K562 (cell line): ENCODE results near the gene LRRC14B. TPM values are rescaled to one million over a fixed set of nuclear protein-coding genes. Genes with fewer than 3 reads are reported as not detected.

Experiments
- ARID2 ChIP-seq: fragments of 450-650 bp; IDR thresholded peaks from 2 replicates; pipeline ENCODE4 v1.6.1; 2017; ENCODE audit warnings: antibody characterized with exemption, mild to moderate bottlenecking
- CTCFL ChIP-seq: IDR thresholded peaks from 2 replicates; pipeline ENCODE4 v1.6.1; 2011; ENCODE audit warnings: borderline replicate concordance, low read depth, mild to moderate bottlenecking, moderate library complexity, low read length; ENCODE audit not compliant: insufficient read depth, poor library complexity, severe bottlenecking
- E2F6 ChIP-seq, 2 experiments: IDR thresholded peaks; 2 replicates each; pipeline ENCODE4 v1.6.1; 2011; ENCODE audit warnings: borderline replicate concordance in 1 of 2, control low read depth in 1 of 2, low read depth in 1 of 2, low read length in 1 of 2, mild to moderate bottlenecking in 1 of 2, mixed read lengths in 1 of 2, moderate library complexity in 1 of 2; ENCODE audit not compliant: insufficient read depth in 1 of 2, insufficient read length in 1 of 2, poor library complexity in 1 of 2, severe bottlenecking in 1 of 2; ENCODE audit errors: extremely low read depth in 1 of 2
- NR2C1 ChIP-seq, 2 experiments: fragments of 450-650 bp; IDR thresholded peaks; 2 replicates each; pipeline ENCODE4 v1.6.1; 2017; ENCODE audit warnings: mild to moderate bottlenecking in 2 of 2, antibody characterized with exemption in 1 of 2, inconsistent platforms in 1 of 2, missing compliant biosample characterization in 1 of 2, missing genetic modification characterization in 1 of 2
- RAD21 ChIP-seq, 2 experiments: fragments of 250-450 bp in 1 of 2; fragments of 450-650 bp in 1 of 2; sonication (Bioruptor Pico) in 1 of 2; formaldehyde crosslinking in 1 of 2; IDR thresholded peaks in 1 of 2; conservative IDR thresholded peaks in 1 of 2; 2 replicates each; pipeline versions ENCODE4 v1.4.0 to v1.8.0; 2020 to 2022; ENCODE audit warnings: mild to moderate bottlenecking in 2 of 2, moderate library complexity in 1 of 2
- RBM25 ChIP-seq: fragments of 200-400 bp; formaldehyde crosslinking; IDR thresholded peaks from 2 replicates; pipeline ENCODE4 v1.6.1; 2018; ENCODE audit warnings: low read length, low read depth, moderate library complexity; ENCODE audit not compliant: severe bottlenecking
- REST ChIP-seq, 2 experiments: fragments of 450-650 bp; formaldehyde crosslinking in 1 of 2; IDR thresholded peaks; 2 replicates each; pipeline versions ENCODE4 v1.4.0 to v1.6.1; 2014 to 2020; ENCODE audit warnings: mild to moderate bottlenecking in 2 of 2, borderline replicate concordance in 1 of 2, low read depth in 1 of 2
- ZNF511 ChIP-seq: sonication (generic); formaldehyde crosslinking; IDR thresholded peaks from 2 replicates; pipeline ENCODE4 v1.8.0; 2022; ENCODE audit warnings: mild to moderate bottlenecking, missing genetic modification reagents
- polyA plus RNA-seq, 8 experiments: library from polyadenylated mRNA; depleted of rRNA in 4 of 8; stranded (reverse) in 5 of 8; unstranded in 3 of 8; fragments of >200 nt; fragmentation: Nextera tagmentation in 2 of 8; fragmentation: Illumina TruSeq in 1 of 8; extraction: Ambion mirVana in 2 of 8; extraction: Trizol in 1 of 8; gene quantifications; 2 replicates each; pipeline versions ENCODE4 v1.2.1 to v1.2.3, GENCODE V29; 2011 to 2014; ENCODE audit warnings: inconsistent platforms in 1 of 8, missing spikeins in 1 of 8
- total RNA-seq, 7 experiments: library from RNA; depleted of rRNA in 6 of 7; stranded (reverse); fragments of >200 nt in 6 of 7; fragmentation: Illumina TruSeq in 2 of 7; extraction: Trizol in 2 of 7; gene quantifications; 2 replicates each; pipeline versions ENCODE4 v1.2.1 to v1.2.3, GENCODE V29; 2011 to 2021; ENCODE audit warnings: low replicate concordance in 1 of 7

Gene LRRC14B
- total and polyA plus RNA-seq, 9 of the 15 experiments (the other 6 are each of a cell fraction or from before 2014, with no cell fraction given) = not detected

GRCh38 chr5:195401-196160, 4.3 kb downstream of the LRRC14B start (continued):
- TF ChIP-seq CTCFL (peak; percentile 62), REST (IDR thresholded peaks at IDR 0.05; ENCODE audit: borderline replicate concordance) (peak; percentile 40; the same call in 1 of the 2 replicates), REST (CRISPR knock-in tag; IDR thresholded peaks at IDR 0.05; ENCODE audit: low read depth) (no peak), ZNF511 (CRISPR knock-in tag) (no peak), E2F6 (IDR thresholded peaks at IDR 0.05; ENCODE audit: borderline replicate concordance in 1 of 2, extremely low read depth in 1 of 2, insufficient read depth in 1 of 2, insufficient read length in 1 of 2, low read depth in 1 of 2, low read length in 1 of 2, poor library complexity in 1 of 2, severe bottlenecking in 1 of 2) (peak in 1 of 2 experiments; percentile 26), RBM25 (no peak), RAD21 (CRISPR knock-in tag; conservative IDR thresholded peaks at IDR 0.05 in 1 of 2, IDR thresholded peaks at IDR 0.05 in 1 of 2) (peak; percentile 19 to 76; a peak in 2 of 4 replicates), NR2C1 (IDR thresholded peaks at IDR 0.05) (no peak), NR2C1 (tag; IDR thresholded peaks at IDR 0.05) (no peak), ARID2 (peak; percentile 29; the same call in 1 of the 2 replicates)
